ENCODE data around the gene FRMD8. TPM values are rescaled to one million over a fixed set of nuclear protein-coding genes. Genes with fewer than 3 reads are reported as not detected.

The FRMD8 gene
- total and polyA plus RNA-seq, 9 of the 15 experiments (the other 6 are each of a cell fraction or from before 2014, with no cell fraction given): 4.5 to 54.5 (median 15.8) TPM

- TF ChIP-seq NFIX (CRISPR knock-in tag; IDR thresholded peaks at IDR 0.05; ENCODE audit: low read depth) (no peak), NONO (IDR thresholded peaks at IDR 0.05; ENCODE audit: low read depth in 2 of 2, low read length in 1 of 2) (no peak; a peak in 1 of 4 replicates), ESRRB (CRISPR knock-in tag; IDR thresholded peaks at IDR 0.05; ENCODE audit: borderline replicate concordance) (no peak), CHAMP1 (IDR thresholded peaks at IDR 0.05) (no peak), E2F3 (CRISPR knock-in tag; IDR thresholded peaks at IDR 0.05) (peak; percentile 35; the same call in 1 of the 2 replicates), NR1H2 (CRISPR knock-in tag; IDR thresholded peaks at IDR 0.05) (no peak), KDM1A (IDR thresholded peaks at IDR 0.05) (no peak), CBX1 (IDR thresholded peaks at IDR 0.05; ENCODE audit: low read depth) (no peak), ZNF121 (CRISPR knock-in tag; conservative IDR thresholded peaks at IDR 0.05) (no peak), ARID3A (IDR thresholded peaks at IDR 0.05; ENCODE audit: borderline replicate concordance, low read depth, low read length) (no peak), MYBL2 (IDR thresholded peaks at IDR 0.05; ENCODE audit: low read depth) (no peak), MYBL2 (CRISPR knock-in tag; IDR thresholded peaks at IDR 0.05; ENCODE audit: borderline replicate concordance) (no peak), RBM34 (IDR thresholded peaks at IDR 0.05; ENCODE audit: borderline replicate concordance, insufficient read depth, low read length) (no peak), KLF6 (CRISPR knock-in tag; IDR thresholded peaks at IDR 0.05; ENCODE audit: borderline replicate concordance) (peak; percentile 45; the same call in 1 of the 2 replicates), ZC3H11A (IDR thresholded peaks at IDR 0.05; ENCODE audit: low read depth, low read length) (no peak)
- TF ChIP-seq, protein P1, sequence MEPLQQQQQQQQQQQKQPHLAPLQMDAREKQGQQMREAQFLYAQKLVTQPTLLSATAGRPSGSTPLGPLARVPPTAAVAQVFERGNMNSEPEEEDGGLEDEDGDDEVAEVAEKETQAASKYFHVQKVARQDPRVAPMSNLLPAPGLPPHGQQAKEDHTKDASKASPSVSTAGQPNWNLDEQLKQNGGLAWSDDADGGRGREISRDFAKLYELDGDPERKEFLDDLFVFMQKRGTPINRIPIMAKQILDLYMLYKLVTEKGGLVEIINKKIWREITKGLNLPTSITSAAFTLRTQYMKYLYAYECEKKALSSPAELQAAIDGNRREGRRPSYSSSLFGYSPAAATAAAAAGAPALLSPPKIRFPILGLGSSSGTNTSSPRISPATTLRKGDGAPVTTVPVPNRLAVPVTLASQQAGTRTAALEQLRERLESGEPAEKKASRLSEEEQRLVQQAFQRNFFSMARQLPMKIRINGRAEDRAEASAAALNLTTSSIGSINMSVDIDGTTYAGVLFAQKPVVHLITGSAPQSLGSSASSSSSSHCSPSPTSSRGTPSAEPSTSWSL (CRISPR knock-in tag; IDR thresholded peaks at IDR 0.05; ENCODE audit: borderline replicate concordance): no peak
- TF ChIP-seq, protein P2, sequence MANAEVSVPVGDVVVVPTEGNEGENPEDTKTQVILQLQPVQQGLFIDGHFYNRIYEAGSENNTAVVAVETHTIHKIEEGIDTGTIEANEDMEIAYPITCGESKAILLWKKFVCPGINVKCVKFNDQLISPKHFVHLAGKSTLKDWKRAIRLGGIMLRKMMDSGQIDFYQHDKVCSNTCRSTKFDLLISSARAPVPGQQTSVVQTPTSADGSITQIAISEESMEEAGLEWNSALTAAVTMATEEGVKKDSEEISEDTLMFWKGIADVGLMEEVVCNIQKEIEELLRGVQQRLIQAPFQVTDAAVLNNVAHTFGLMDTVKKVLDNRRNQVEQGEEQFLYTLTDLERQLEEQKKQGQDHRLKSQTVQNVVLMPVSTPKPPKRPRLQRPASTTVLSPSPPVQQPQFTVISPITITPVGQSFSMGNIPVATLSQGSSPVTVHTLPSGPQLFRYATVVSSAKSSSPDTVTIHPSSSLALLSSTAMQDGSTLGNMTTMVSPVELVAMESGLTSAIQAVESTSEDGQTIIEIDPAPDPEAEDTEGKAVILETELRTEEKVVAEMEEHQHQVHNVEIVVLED (CRISPR knock-in tag; IDR thresholded peaks at IDR 0.05): peak; percentile 67
- TF ChIP-seq, protein P3, sequence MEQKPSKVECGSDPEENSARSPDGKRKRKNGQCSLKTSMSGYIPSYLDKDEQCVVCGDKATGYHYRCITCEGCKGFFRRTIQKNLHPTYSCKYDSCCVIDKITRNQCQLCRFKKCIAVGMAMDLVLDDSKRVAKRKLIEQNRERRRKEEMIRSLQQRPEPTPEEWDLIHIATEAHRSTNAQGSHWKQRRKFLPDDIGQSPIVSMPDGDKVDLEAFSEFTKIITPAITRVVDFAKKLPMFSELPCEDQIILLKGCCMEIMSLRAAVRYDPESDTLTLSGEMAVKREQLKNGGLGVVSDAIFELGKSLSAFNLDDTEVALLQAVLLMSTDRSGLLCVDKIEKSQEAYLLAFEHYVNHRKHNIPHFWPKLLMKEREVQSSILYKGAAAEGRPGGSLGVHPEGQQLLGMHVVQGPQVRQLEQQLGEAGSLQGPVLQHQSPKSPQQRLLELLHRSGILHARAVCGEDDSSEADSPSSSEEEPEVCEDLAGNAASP (IDR thresholded peaks at IDR 0.05): no peak
Measured at GRCh38 chr11:65386307-65387140, at the start of gene FRMD8 (continued).

All from K562 (cell line).